ENCODE measurements around the gene IPO9.

IPO9 gene

GRCh38 chr1:201783572-201783971, 45.4 kb upstream of the IPO9 start:
- no peak for TF ChIP-seq CTCF (conservative IDR thresholded peaks at IDR 0.05; ENCODE audit: control insufficient read depth, insufficient read depth, low read depth, low read length)
- H3K4me3 ChIP-seq (ENCODE audit: control insufficient read depth, low read depth, low read length) = no peak overlapping the region
- DNase-seq (ENCODE audit: low read depth) = no peak

GRCh38 chr1:201785291-201785690, 43.7 kb upstream of the IPO9 start:
- DNase-seq (ENCODE audit: low read depth) = no peak
- TF ChIP-seq CTCF (conservative IDR thresholded peaks at IDR 0.05; ENCODE audit: control insufficient read depth, insufficient read depth, low read depth, low read length) = no peak

GRCh38 chr1:201786824-201787223, 42.1 kb upstream of the IPO9 start:
- no peak for TF ChIP-seq CTCF (conservative IDR thresholded peaks at IDR 0.05; ENCODE audit: control insufficient read depth, insufficient read depth, low read depth, low read length)
- peak; percentile 44 for DNase-seq (ENCODE audit: low read depth)
- no peak overlapping the region for H3K4me3 ChIP-seq (ENCODE audit: control insufficient read depth, low read depth, low read length)

More at GRCh38 chr1:201785291-201785690, 43.7 kb upstream of the IPO9 start:
- no peak overlapping the region for H3K4me3 ChIP-seq (ENCODE audit: control insufficient read depth, low read depth, low read length)

- no peak overlapping the region for H3K4me3 ChIP-seq (ENCODE audit: control insufficient read depth, low read depth, low read length)
- no peak for DNase-seq (ENCODE audit: low read depth)
- no peak for TF ChIP-seq CTCF (conservative IDR thresholded peaks at IDR 0.05; ENCODE audit: control insufficient read depth, insufficient read depth, low read depth, low read length)
Measured at GRCh38 chr1:201788296-201788695, 40.7 kb upstream of the IPO9 start.

GRCh38 chr1:201789245-201789644, 39.7 kb upstream of the IPO9 start:
- no peak for TF ChIP-seq CTCF (conservative IDR thresholded peaks at IDR 0.05; ENCODE audit: control insufficient read depth, insufficient read depth, low read depth, low read length)
- DNase-seq (ENCODE audit: low read depth) = no peak
- H3K4me3 ChIP-seq (ENCODE audit: control insufficient read depth, low read depth, low read length) = no peak overlapping the region

GRCh38 chr1:201790261-201790660, 38.7 kb upstream of the IPO9 start:
- no peak for TF ChIP-seq CTCF (conservative IDR thresholded peaks at IDR 0.05; ENCODE audit: control insufficient read depth, insufficient read depth, low read depth, low read length)
- no peak overlapping the region for H3K4me3 ChIP-seq (ENCODE audit: control insufficient read depth, low read depth, low read length)
- DNase-seq (ENCODE audit: low read depth) = peak; percentile 78
